K562 (cell line): ENCODE measurements around the gene STMN3. TPM values are rescaled to one million over a fixed set of nuclear protein-coding genes. Genes with fewer than 3 reads are reported as not detected.
A peak's percentile ranks its signal among the peaks of the same experiment; 100 is the strongest.

Experiments used
- ESRRB ChIP-seq: fragments of 250-450 bp; sonication (Bioruptor Pico); IDR thresholded peaks from 2 replicates; pipeline ENCODE4 v1.5.0; 2020; ENCODE audit warnings: mild to moderate bottlenecking, moderate library complexity, borderline replicate concordance
- FOS ChIP-seq: IDR thresholded peaks from 3 replicates; pipeline ENCODE4 v1.6.1; 2011; ENCODE audit not compliant: insufficient read length; ENCODE audit errors: extremely low read depth
- ID3 ChIP-seq, 2 experiments: fragments of 250-450 bp in 1 of 2; fragments of 450-650 bp in 1 of 2; sonication (Bioruptor Pico) in 1 of 2; IDR thresholded peaks; 2 replicates each; pipeline versions ENCODE4 v1.6.1 to v1.8.0; 2016 to 2021; ENCODE audit warnings: mild to moderate bottlenecking in 2 of 2, moderate library complexity in 2 of 2, missing compliant biosample characterization in 1 of 2, missing genetic modification characterization in 1 of 2
- ILK ChIP-seq: fragments of 450-650 bp; IDR thresholded peaks from 2 replicates; pipeline ENCODE4 v1.6.1; 2016; ENCODE audit warnings: missing genetic modification characterization, low read depth, mild to moderate bottlenecking, missing compliant biosample characterization, moderate library complexity, borderline replicate concordance
- MBD2 ChIP-seq: sonication (generic); IDR thresholded peaks from 2 replicates; pipeline ENCODE4 v1.6.1; 2016; ENCODE audit warnings: low read depth, borderline replicate concordance
- NCOA4 ChIP-seq: fragments of 450-650 bp; IDR thresholded peaks from 2 replicates; pipeline ENCODE4 v1.6.1; 2018; ENCODE audit warnings: mild to moderate bottlenecking; ENCODE audit not compliant: partially characterized antibody
- NFYB ChIP-seq: IDR thresholded peaks from 2 replicates; pipeline ENCODE4 v1.6.1; 2011; ENCODE audit warnings: mild to moderate bottlenecking, moderate library complexity; ENCODE audit not compliant: insufficient read length; ENCODE audit errors: extremely low read depth
- PHF8 ChIP-seq: fragments of 200-600 bp; sonication (generic); IDR thresholded peaks from 2 replicates; pipeline ENCODE4 v1.6.1; 2012; ENCODE audit warnings: mixed run types, mild to moderate bottlenecking, inconsistent platforms, low read length, moderate library complexity, borderline replicate concordance
- POLR2A ChIP-seq: fragments of 450-650 bp; conservative IDR thresholded peaks from 2 replicates; pipeline ENCODE4 v1.6.1; 2016
- RBM34 ChIP-seq: fragments of 200-400 bp; formaldehyde crosslinking; IDR thresholded peaks from 2 replicates; pipeline ENCODE4 v1.6.1; 2018; ENCODE audit warnings: low read length, borderline replicate concordance; ENCODE audit not compliant: insufficient read depth
- SAP30 ChIP-seq: fragments of 200-600 bp; sonication (generic); IDR thresholded peaks from 2 replicates; pipeline ENCODE4 v1.6.1; 2012; ENCODE audit warnings: borderline replicate concordance, low read depth, mild to moderate bottlenecking, moderate library complexity, low read length, control low read depth, inconsistent platforms; ENCODE audit not compliant: insufficient read depth, poor library complexity, severe bottlenecking
- STAT5A ChIP-seq: IDR thresholded peaks from 2 replicates; pipeline ENCODE4 v1.6.1; 2012; ENCODE audit warnings: low read length, inconsistent platforms, borderline replicate concordance
- WHSC1 ChIP-seq: IDR thresholded peaks from one replicate; pipeline ENCODE4 v1.6.1; 2012; ENCODE audit warnings: low read length, control low read depth, inconsistent platforms
- ZNF609 ChIP-seq: sonication (generic); formaldehyde crosslinking; IDR thresholded peaks from 2 replicates; pipeline ENCODE4 v1.8.1; 2023; ENCODE audit warnings: missing genetic modification reagents, mild to moderate bottlenecking, borderline replicate concordance
- polyA plus RNA-seq, 8 experiments: library from polyadenylated mRNA; depleted of rRNA in 4 of 8; stranded (reverse) in 5 of 8; unstranded in 3 of 8; fragments of >200 nt; fragmentation: Nextera tagmentation in 2 of 8; fragmentation: Illumina TruSeq in 1 of 8; extraction: Ambion mirVana in 2 of 8; extraction: Trizol in 1 of 8; gene quantifications; 2 replicates each; pipeline versions ENCODE4 v1.2.1 to v1.2.3, GENCODE V29; 2011 to 2014; ENCODE audit warnings: inconsistent platforms in 1 of 8, missing spikeins in 1 of 8
- total RNA-seq, 7 experiments: library from RNA; depleted of rRNA in 6 of 7; stranded (reverse); fragments of >200 nt in 6 of 7; fragmentation: Illumina TruSeq in 2 of 7; extraction: Trizol in 2 of 7; gene quantifications; 2 replicates each; pipeline versions ENCODE4 v1.2.1 to v1.2.3, GENCODE V29; 2011 to 2021; ENCODE audit warnings: low replicate concordance in 1 of 7

STMN3 gene
- total and polyA plus RNA-seq, 9 of the 15 experiments (the other 6 are each of a cell fraction or from before 2014, with no cell fraction given), result 0.70 to 65.6 (median 29.4) TPM

GRCh38 chr20:63686492-63687321 is 33.5 kb upstream of the STMN3 start (continued):
- TF ChIP-seq ZNF609 (CRISPR knock-in tag) (no peak), NCOA4 (no peak), SAP30 (no peak), RBM34 (no peak), PHF8 (peak; percentile 28; the same call in 1 of the 2 replicates), ILK (tag) (no peak), MBD2 (no peak), STAT5A (no peak), FOS (no peak), POLR2A (no peak), NFYB (no peak), WHSC1 (no peak), ID3 (CRISPR knock-in tag; IDR thresholded peaks at IDR 0.05) (no peak), ID3 (tag; IDR thresholded peaks at IDR 0.05) (no peak), ESRRB (CRISPR knock-in tag) (no peak)
